C4-2B (cell line): ENCODE measurements around the gene ACTBL2.

Experiments used
- CTCF ChIP-seq: fragments of 450-650 bp; conservative IDR thresholded peaks from 2 replicates; pipeline ENCODE4 v1.5.1; 2017; ENCODE audit warnings: mild to moderate bottlenecking
- ZFX ChIP-seq: fragments of 450-650 bp; IDR thresholded peaks from 2 replicates; pipeline ENCODE4 v1.6.1; 2017

GRCh38 chr5:57488215-57488955 lies 5.8 kb upstream of the ACTBL2 start:
- TF ChIP-seq CTCF, result no peak
- no peak for TF ChIP-seq ZFX
